DOHH2 (cell line): ENCODE data around the gene MYEOV.

Experiments used
- CTCF ChIP-seq: fragments of 200-600 bp; sonication (generic); IDR thresholded peaks from one replicate; pipeline ENCODE4 v1.5.1; 2014; ENCODE audit warnings: antibody characterized with exemption, mild to moderate bottlenecking, low read depth, low read length; ENCODE audit not compliant: poor library complexity, severe bottlenecking
- EZH2phosphoT487 ChIP-seq: fragments of 200-600 bp; sonication (generic); IDR thresholded peaks from 2 replicates; pipeline ENCODE4 v1.6.1; 2017; ENCODE audit warnings: borderline replicate concordance, mild to moderate bottlenecking, antibody characterized with exemption, low read length, moderate library complexity, mixed read lengths

GRCh38 chr11:69311767-69312385 lies 17.9 kb downstream of the MYEOV start:
- TF ChIP-seq CTCF: no peak
- no peak for TF ChIP-seq EZH2phosphoT487
